ENCODE results near the gene CARD8.

DNA sequence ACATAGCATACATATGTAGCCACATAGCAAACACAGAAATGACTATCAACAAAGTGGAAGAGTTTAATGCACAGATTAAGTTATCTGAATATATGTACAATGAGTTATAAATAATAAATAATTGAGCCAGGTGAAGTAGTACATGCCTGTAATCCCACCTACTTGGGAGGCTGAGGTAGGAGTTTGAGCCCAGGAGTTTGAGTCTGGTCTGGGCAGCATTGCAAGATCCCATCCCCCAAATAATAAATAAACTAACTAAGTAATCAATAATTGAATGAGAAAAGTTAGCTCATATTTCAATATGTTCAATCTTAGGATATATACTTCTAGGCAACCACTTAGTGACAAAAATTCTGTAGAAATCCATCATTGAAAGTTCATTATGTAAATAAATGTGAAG lies 1.7 kb downstream of the CARD8 start:
- TF ChIP-seq EZH2 (IDR thresholded peaks at IDR 0.05) (no peak), POLR2AphosphoS5 (IDR thresholded peaks at IDR 0.05; ENCODE audit: borderline replicate concordance, low read depth, low read length) (no peak)
